Activated CD8-positive, alpha-beta T cell treated with anti-CD3 and anti-CD28 coated beads, Interleukin-2, amount 10 ng/mL, durations not matched to agents 7 days and 5 days (primary cell): ENCODE measurements around the gene GAB2. TPM values are rescaled to one million over a fixed set of nuclear protein-coding genes. Genes with fewer than 3 reads are reported as not detected.
"Not testable (repeated sequence)": the region's sequence is repeated elsewhere in the genome, so short reads cannot be mapped to it uniquely, and the experiment has no call there.

Experiments used
- ATAC-seq: fragments of 150-1000 bp; cut with Tn5 transposase; one replicate; pipeline ENCODE4 v1.10.0; 2021; ENCODE audit warnings: moderate library complexity
- CTCF ChIA-PET: fragments of 350-600 bp; sonication (Branson Sonifier 250); formaldehyde crosslinking; loops from one replicate; lab custom pipeline; 2021; ENCODE audit warnings: antibody characterized with exemption; lab: Charles Lee
- POLR2A ChIA-PET: fragments of 350-600 bp; sonication (Branson Sonifier 250); formaldehyde crosslinking; loops from one replicate; lab custom pipeline; 2021; ENCODE audit warnings: antibody characterized with exemption; lab: Charles Lee
- DNase-seq: peaks from one replicate; pipeline ENCODE4 v3.0.0-alpha.2; 2020
- H3K27ac Mint-ChIP-seq: one replicate; pipeline ENCODE4 v1.8.0; 2021; ENCODE audit warnings: mild to moderate bottlenecking, mixed read lengths
- H3K27me3 Mint-ChIP-seq: one replicate; pipeline ENCODE4 v1.8.0; 2021; ENCODE audit warnings: low read depth, mixed read lengths
- H3K36me3 Mint-ChIP-seq: one replicate; pipeline ENCODE4 v1.8.0; 2021; ENCODE audit warnings: low read depth, mixed read lengths
- H3K4me1 Mint-ChIP-seq: one replicate; pipeline ENCODE4 v1.8.0; 2021; ENCODE audit warnings: low read depth, mixed read lengths
- H3K4me3 Mint-ChIP-seq: one replicate; pipeline ENCODE4 v1.8.0; 2021; ENCODE audit warnings: mild to moderate bottlenecking, mixed read lengths
- H3K9me3 Mint-ChIP-seq: one replicate; pipeline ENCODE4 v1.8.0; 2022; ENCODE audit warnings: mixed read lengths; ENCODE audit not compliant: insufficient read depth
- total RNA-seq, 2 experiments: library from RNA; stranded (reverse); gene quantifications; one replicate each; pipeline ENCODE4 v1.2.3, GENCODE V29; 2021

Gene GAB2
- total RNA-seq, 2 experiments from 2014 or later: 7.6 to 9.8 TPM

GRCh38 chr11:78237293-78238046 is 180.2 kb downstream of the GAB2 start:
- CTCF ChIA-PET: interaction anchor here (1.0 to 2.5 kb wide), 2 partner anchors 10 to 327 kb away, joined by 3 to 8 read pairs; no protein-coding TSS in a partner anchor
- Mint-ChIP-seq H3K9me3 (peaks cover 19% of the 10 kb centered on the region), H3K27ac (no peak overlapping the region), H3K27me3 (peaks cover 4% of the 10 kb centered on the region), H3K4me3 (no peak overlapping the region), H3K36me3 (peaks cover 40% of the 10 kb centered on the region), H3K4me1 (no peaks in the 10 kb centered on the region)
- ATAC-seq (no peak), DNase-seq (no peak)
- POLR2A ChIA-PET: no interaction called here

DNA sequence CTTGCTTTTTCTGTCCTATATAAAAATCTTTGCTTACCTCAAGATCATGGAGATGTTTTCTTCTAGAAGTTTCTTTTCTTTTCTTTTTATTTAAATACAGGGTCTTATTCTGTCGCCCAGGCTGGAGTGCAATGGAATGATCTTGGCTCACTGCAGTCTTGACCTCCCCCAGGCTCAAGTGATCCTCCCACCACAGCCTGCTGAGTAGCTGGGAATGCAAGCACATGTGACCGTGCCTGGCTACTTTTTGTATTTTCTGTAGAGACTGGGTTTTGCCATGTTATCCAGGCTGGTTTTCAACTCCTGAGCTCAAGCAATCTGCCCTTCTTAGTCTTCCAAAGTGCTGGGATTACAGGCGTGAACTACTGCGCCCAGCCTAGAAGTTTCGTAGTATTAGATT is 183.6 kb downstream of the GAB2 start:
- Mint-ChIP-seq H3K27me3 (no peaks in the 10 kb centered on the region), H3K9me3 (peaks cover 6% of the 10 kb centered on the region), H3K27ac (no peak overlapping the region), H3K4me3 (no peak overlapping the region), H3K36me3 (peaks cover 23% of the 10 kb centered on the region), H3K4me1 (peaks cover 18% of the 10 kb centered on the region)
- ChIA-PET POLR2A (no interaction called here), CTCF (interaction anchor here (0.6 to 1.0 kb wide), 2 partner anchors 219 to 331 kb away, joined by 3 to 4 read pairs; no protein-coding TSS in a partner anchor)
- ATAC-seq (no peak), DNase-seq (no peak)

DNA sequence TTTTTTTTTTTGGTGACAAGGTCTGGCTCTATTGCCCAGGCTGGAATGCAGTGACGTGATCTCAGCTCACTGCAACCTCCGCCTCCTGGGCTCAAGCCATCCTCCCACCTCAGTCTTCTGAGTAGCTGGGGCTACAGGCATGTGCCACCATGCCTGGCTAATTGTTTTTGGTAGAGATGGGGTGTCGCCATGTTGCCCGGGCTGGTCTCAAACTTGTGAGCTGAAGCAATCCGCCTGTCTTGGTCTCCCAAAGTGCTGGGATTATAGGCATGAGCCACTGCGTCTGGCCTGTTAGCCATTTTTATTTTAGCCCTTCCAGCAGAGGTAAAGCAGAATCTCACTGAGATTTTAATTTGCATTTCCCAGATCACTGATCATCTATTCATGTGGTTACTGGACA is 184.6 kb downstream of the GAB2 start:
- H3K36me3 Mint-ChIP-seq: peaks cover 18% of the 10 kb centered on the region
- H3K9me3 Mint-ChIP-seq, H3K27ac Mint-ChIP-seq, H3K27me3 Mint-ChIP-seq, DNase-seq, H3K4me3 Mint-ChIP-seq, POLR2A ChIA-PET, ATAC-seq: not testable (repeated sequence)
- CTCF ChIA-PET: interaction anchor here (1.2 kb wide), 1 partner anchor 332 kb away, joined by 3 read pairs; no protein-coding TSS in a partner anchor
- peaks cover 25% of the 10 kb centered on the region for H3K4me1 Mint-ChIP-seq

DNA sequence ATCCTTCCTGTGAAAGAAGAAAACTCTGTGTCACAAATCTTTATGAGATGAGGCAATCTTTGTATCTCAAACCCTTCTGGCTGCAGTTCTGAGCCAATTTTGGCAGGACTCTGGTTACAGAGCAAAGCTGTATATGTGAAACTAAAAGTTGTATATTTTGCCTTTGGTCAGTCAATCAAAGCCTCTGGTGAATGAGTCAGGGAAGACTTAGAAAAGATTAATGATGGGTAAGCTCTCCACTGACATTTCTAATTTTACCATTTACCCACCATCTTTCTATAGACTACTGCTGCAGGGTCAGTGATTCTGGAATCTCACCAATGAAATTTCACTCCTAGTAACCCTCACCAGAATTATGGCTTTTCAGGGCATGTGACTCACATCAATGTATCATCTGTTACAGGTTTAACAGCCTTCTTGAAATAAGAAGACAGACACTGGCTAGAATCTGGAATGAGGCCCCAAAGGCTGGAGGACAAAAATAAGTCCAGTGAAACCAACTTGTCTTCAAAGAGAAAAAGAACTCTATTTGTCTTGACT is 185.6 kb downstream of the GAB2 start:
- ATAC-seq: no peak
- H3K27ac Mint-ChIP-seq: no peak overlapping the region
- CTCF ChIA-PET: interaction anchor here (1.1 to 1.2 kb wide), 2 partner anchors 19 to 333 kb away, joined by 3 read pairs; no protein-coding TSS in a partner anchor
- POLR2A ChIA-PET: no interaction called here
- H3K4me1 Mint-ChIP-seq: peaks cover 33% of the 10 kb centered on the region
- H3K36me3 Mint-ChIP-seq: peaks cover 10% of the 10 kb centered on the region
- no peak overlapping the region for H3K4me3 Mint-ChIP-seq
- H3K9me3 Mint-ChIP-seq: peaks cover 6% of the 10 kb centered on the region
- DNase-seq: no peak
- no peaks in the 10 kb centered on the region for H3K27me3 Mint-ChIP-seq

- DNase-seq (no peak), ATAC-seq (no peak)
- Mint-ChIP-seq H3K9me3 (no peaks in the 10 kb centered on the region), H3K4me3 (no peak overlapping the region), H3K4me1 (peaks cover 39% of the 10 kb centered on the region), H3K36me3 (peaks cover 3% of the 10 kb centered on the region), H3K27ac (no peak overlapping the region), H3K27me3 (no peaks in the 10 kb centered on the region)
- POLR2A ChIA-PET: no interaction called here
- CTCF ChIA-PET: no interaction called here
Measured at GRCh38 chr11:78230161-78230877, 187.3 kb downstream of the GAB2 start.

DNA sequence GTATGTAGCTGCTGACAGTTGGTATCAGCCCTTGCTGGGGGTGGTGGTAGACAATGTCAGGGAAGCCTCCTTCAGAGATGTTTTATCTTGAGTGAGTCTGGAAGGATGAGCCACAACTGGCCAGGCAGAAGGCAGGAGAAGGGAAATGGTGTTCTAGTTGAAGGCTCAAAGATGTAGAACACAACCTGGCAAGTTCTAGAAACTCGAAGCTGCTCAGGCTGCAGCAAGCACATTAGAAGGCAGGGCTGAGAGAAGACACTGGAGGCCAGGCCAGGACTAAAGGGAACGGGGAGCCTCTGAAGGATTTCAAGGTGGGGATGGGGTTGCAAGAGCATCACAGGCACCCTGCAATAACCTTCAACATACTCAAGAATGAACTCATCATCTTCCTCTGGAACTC is 188.5 kb downstream of the GAB2 start:
- CTCF ChIA-PET: interaction anchor here (0.9 to 2.7 kb wide), 9 partner anchors 11 to 336 kb away, joined by 3 to 38 read pairs (median 7); partner anchors contain the start of gene GAB2
- peaks cover 10% of the 10 kb centered on the region for H3K36me3 Mint-ChIP-seq
- peaks cover 46% of the 10 kb centered on the region for H3K4me1 Mint-ChIP-seq
- POLR2A ChIA-PET: interaction anchor here (1.1 kb wide), 1 partner anchor 26 kb away, joined by 3 read pairs; no protein-coding TSS in a partner anchor
- DNase-seq (no peak), ATAC-seq (no peak)
- no peaks in the 10 kb centered on the region for H3K9me3 Mint-ChIP-seq
- H3K27me3 Mint-ChIP-seq: no peaks in the 10 kb centered on the region
- no peak overlapping the region for H3K4me3 Mint-ChIP-seq
- peak overlapping the region; percentile 8 for H3K27ac Mint-ChIP-seq

DNA sequence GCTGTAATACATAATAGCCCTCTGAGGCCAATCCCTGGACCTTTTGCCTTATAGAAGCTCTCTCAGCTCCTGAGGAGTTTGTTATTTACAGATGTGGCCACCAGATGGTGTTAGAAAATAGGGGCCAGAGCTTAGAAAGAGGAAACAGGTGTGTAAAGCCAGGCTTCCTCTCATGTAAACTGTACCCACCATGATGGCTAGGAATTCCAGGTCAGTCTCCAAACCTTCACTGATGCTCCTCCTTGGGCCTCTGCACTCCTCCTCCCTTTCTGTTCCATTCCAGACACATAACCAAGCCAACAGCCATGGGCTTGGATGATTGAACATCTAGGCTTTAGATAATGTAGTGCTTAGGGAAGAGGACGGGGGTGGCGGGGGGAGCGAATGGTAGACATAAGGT is 189.2 kb downstream of the GAB2 start:
- no peak for ATAC-seq
- H3K36me3 Mint-ChIP-seq: peaks cover 11% of the 10 kb centered on the region
- peak; percentile 57 for DNase-seq
- no peaks in the 10 kb centered on the region for H3K9me3 Mint-ChIP-seq
- H3K27ac Mint-ChIP-seq: peak overlapping the region; percentile 8
- no peak overlapping the region for H3K4me3 Mint-ChIP-seq
- ChIA-PET CTCF (interaction anchor here (0.6 to 2.7 kb wide), 43 partner anchors 9 to 346 kb away, joined by 3 to 38 read pairs (median 4); partner anchors contain the start of genes GAB2, KCTD21, NARS2 and USP35), POLR2A (interaction anchor here (1.1 kb wide), 1 partner anchor 25 kb away, joined by 3 read pairs; no protein-coding TSS in a partner anchor)
- peaks cover 49% of the 10 kb centered on the region for H3K4me1 Mint-ChIP-seq
- no peaks in the 10 kb centered on the region for H3K27me3 Mint-ChIP-seq

DNA sequence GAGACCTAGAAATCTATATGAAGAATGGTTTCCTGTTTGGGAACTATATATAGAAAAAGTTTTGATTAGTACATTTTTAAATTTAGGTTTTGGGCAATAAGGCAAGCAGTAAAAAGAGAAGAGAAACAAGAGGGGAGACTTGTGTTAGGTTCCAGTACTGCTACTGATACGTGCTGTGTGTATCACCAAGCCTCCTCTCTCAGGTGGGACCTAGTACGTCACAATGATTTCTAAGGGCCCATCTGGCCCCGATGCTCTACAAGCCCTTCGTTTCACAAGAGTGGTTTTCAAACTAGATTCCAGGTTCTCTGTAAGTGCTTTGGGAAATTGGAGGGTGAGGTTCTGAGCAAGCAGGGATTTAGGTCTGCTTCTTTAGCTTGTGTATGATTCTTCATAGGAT is 189.7 kb downstream of the GAB2 start:
- peaks cover 51% of the 10 kb centered on the region for H3K4me1 Mint-ChIP-seq
- CTCF ChIA-PET: interaction anchor here (0.6 to 2.7 kb wide), 41 partner anchors 9 to 346 kb away, joined by 3 to 38 read pairs (median 4); partner anchors contain the start of genes GAB2, KCTD21, NARS2 and USP35
- H3K4me3 Mint-ChIP-seq: no peak overlapping the region
- peaks cover 15% of the 10 kb centered on the region for H3K36me3 Mint-ChIP-seq
- no peak overlapping the region for H3K27ac Mint-ChIP-seq
- H3K27me3 Mint-ChIP-seq: no peaks in the 10 kb centered on the region
- H3K9me3 Mint-ChIP-seq: no peaks in the 10 kb centered on the region
- POLR2A ChIA-PET: no interaction called here
- ATAC-seq: no peak
- DNase-seq: no peak

- Mint-ChIP-seq H3K4me3 (no peak overlapping the region), H3K27me3 (no peaks in the 10 kb centered on the region), H3K27ac (peak overlapping the region; percentile 6), H3K36me3 (peaks cover 16% of the 10 kb centered on the region), H3K4me1 (peaks cover 51% of the 10 kb centered on the region), H3K9me3 (no peaks in the 10 kb centered on the region)
- CTCF ChIA-PET: interaction anchor here (1.0 to 2.7 kb wide), 18 partner anchors 8 to 338 kb away, joined by 3 to 38 read pairs (median 6); partner anchors contain the start of gene GAB2
- POLR2A ChIA-PET: no interaction called here
- DNase-seq (no peak), ATAC-seq (no peak)
Measured at GRCh38 chr11:78226684-78227680, 190.6 kb downstream of the GAB2 start.

GRCh38 chr11:78224906-78225420 is 192.7 kb downstream of the GAB2 start:
- DNase-seq (no peak), ATAC-seq (no peak)
- H3K4me1 Mint-ChIP-seq: peaks cover 45% of the 10 kb centered on the region
- no peaks in the 10 kb centered on the region for H3K27me3 Mint-ChIP-seq
- POLR2A ChIA-PET: no interaction called here
- no peak overlapping the region for H3K4me3 Mint-ChIP-seq
- CTCF ChIA-PET: interaction anchor here (0.8 kb wide), 1 partner anchor 340 kb away, joined by 3 read pairs; no protein-coding TSS in a partner anchor
- H3K36me3 Mint-ChIP-seq: peaks cover 29% of the 10 kb centered on the region
- no peaks in the 10 kb centered on the region for H3K9me3 Mint-ChIP-seq
- H3K27ac Mint-ChIP-seq: peak overlapping the region; percentile 4
